OCI-LY1 (cell line): Measurements from ENCODE around the gene TIMM9.
A peak's percentile ranks its signal among the peaks of the same experiment; 100 is the strongest.
"Not testable (repeated sequence)": the region's sequence is repeated elsewhere in the genome, so short reads cannot be mapped to it uniquely, and the experiment has no call there.

Source experiments
- H2AFZ ChIP-seq: fragments of 200-600 bp; sonication (generic), shearing (Covaris generic); 2 replicates; pipeline ENCODE4 v1.6.0; 2014; ENCODE audit warnings: antibody characterized with exemption, mild to moderate bottlenecking, low read length
- H3F3A ChIP-seq: fragments of 200-600 bp; sonication (generic), shearing (Covaris generic); 2 replicates; pipeline ENCODE4 v1.6.0; 2014; ENCODE audit warnings: mild to moderate bottlenecking, antibody characterized with exemption, low read length, moderate library complexity; ENCODE audit not compliant: insufficient read depth
- H3K27ac ChIP-seq: fragments of 200-600 bp; sonication (generic); 2 replicates; pipeline ENCODE4 v1.5.1; 2014; ENCODE audit warnings: low read length, mixed run types, mild to moderate bottlenecking, low read depth; ENCODE audit not compliant: poor library complexity, severe bottlenecking
- H3K27me3 ChIP-seq: fragments of 200-600 bp; sonication (generic); 2 replicates; pipeline ENCODE4 v1.6.0; 2014; ENCODE audit warnings: antibody characterized with exemption, mild to moderate bottlenecking, low read length, moderate library complexity; ENCODE audit not compliant: insufficient read depth
- H3K36me3 ChIP-seq: fragments of 200-600 bp; sonication (generic); 2 replicates; pipeline ENCODE4 v1.6.1; 2014; ENCODE audit warnings: mild to moderate bottlenecking, antibody characterized with exemption, low read length, moderate library complexity, mixed read lengths; ENCODE audit not compliant: insufficient read depth
- H3K4me1 ChIP-seq: fragments of 200-600 bp; sonication (generic); 2 replicates; pipeline ENCODE4 v1.5.1; 2014; ENCODE audit warnings: mild to moderate bottlenecking, low read length, moderate library complexity; ENCODE audit not compliant: insufficient read depth, severe bottlenecking
- H3K4me2 ChIP-seq: fragments of 200-600 bp; sonication (generic), shearing (Covaris generic); 2 replicates; pipeline ENCODE4 v1.6.1; 2014; ENCODE audit warnings: low read length
- H3K4me3 ChIP-seq: fragments of 200-600 bp; sonication (generic); 2 replicates; pipeline ENCODE4 v1.5.1; 2014; ENCODE audit warnings: low read length, low read depth, mild to moderate bottlenecking, mixed read lengths; ENCODE audit not compliant: poor library complexity, severe bottlenecking
- H3K79me2 ChIP-seq: fragments of 200-600 bp; shearing (Covaris generic); 2 replicates; pipeline ENCODE4 v1.6.1; 2016; ENCODE audit warnings: mixed run types, low read length, mixed read lengths; ENCODE audit not compliant: insufficient read depth
- H3K9ac ChIP-seq: fragments of 200-600 bp; sonication (generic), shearing (Covaris generic); 2 replicates; pipeline ENCODE4 v1.6.1; 2014; ENCODE audit warnings: mild to moderate bottlenecking, low read length, mixed read lengths
- H3K9me2 ChIP-seq: fragments of 200-600 bp; sonication (generic), shearing (Covaris generic); 2 replicates; pipeline ENCODE4 v1.6.1; 2014; ENCODE audit warnings: low read depth, mild to moderate bottlenecking, low read length, mixed read lengths
- H3K9me3 ChIP-seq: fragments of 200-600 bp; shearing (Covaris generic); 2 replicates; pipeline ENCODE4 v1.6.1; 2014; ENCODE audit warnings: low read length, mixed read lengths
- H4K20me1 ChIP-seq: fragments of 200-600 bp; sonication (generic), shearing (Covaris generic); 2 replicates; pipeline ENCODE4 v1.6.0; 2016; ENCODE audit warnings: mild to moderate bottlenecking, low read length; ENCODE audit not compliant: insufficient read depth
- EZH2 ChIP-seq: fragments of 200-600 bp; sonication (generic), shearing (Covaris generic); IDR thresholded peaks from 2 replicates; pipeline ENCODE4 v1.8.0; 2017; ENCODE audit warnings: borderline replicate concordance, mixed run types, mild to moderate bottlenecking, antibody characterized with exemption, low read length, moderate library complexity, mixed read lengths
- TF ChIP-seq, protein P1 (sequence below): fragments of 200-600 bp; sonication (generic), shearing (Covaris generic); IDR thresholded peaks from 2 replicates; pipeline ENCODE4 v1.5.1; 2017; ENCODE audit warnings: mild to moderate bottlenecking, antibody characterized with exemption, low read length, moderate library complexity, mixed read lengths

TIMM9 gene

DNA sequence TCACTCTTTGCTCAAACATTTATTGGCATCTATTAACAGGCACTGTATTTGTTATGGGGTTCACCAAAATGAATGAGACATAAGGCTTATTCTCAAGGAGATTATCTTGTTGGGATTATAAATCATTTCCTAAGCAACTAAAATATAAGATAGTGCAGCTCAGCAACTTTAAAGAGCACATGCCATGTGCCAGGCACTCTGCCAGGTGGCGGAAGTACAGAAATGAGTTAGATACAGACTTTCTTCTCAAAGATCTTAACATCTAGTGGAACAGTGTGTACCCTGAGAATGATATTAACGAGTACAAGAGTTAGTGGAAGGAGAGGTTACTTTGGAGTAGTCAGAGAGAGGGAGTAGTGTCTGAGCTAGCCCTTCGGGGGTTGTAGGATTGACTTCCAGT lies 60.0 kb downstream of the TIMM9 start:
- no peak overlapping the region for H3K4me2 ChIP-seq
- no peaks in the 10 kb centered on the region for H3K4me1 ChIP-seq
- TF ChIP-seq EZH2, result no peak
- TF ChIP-seq, protein P1, sequence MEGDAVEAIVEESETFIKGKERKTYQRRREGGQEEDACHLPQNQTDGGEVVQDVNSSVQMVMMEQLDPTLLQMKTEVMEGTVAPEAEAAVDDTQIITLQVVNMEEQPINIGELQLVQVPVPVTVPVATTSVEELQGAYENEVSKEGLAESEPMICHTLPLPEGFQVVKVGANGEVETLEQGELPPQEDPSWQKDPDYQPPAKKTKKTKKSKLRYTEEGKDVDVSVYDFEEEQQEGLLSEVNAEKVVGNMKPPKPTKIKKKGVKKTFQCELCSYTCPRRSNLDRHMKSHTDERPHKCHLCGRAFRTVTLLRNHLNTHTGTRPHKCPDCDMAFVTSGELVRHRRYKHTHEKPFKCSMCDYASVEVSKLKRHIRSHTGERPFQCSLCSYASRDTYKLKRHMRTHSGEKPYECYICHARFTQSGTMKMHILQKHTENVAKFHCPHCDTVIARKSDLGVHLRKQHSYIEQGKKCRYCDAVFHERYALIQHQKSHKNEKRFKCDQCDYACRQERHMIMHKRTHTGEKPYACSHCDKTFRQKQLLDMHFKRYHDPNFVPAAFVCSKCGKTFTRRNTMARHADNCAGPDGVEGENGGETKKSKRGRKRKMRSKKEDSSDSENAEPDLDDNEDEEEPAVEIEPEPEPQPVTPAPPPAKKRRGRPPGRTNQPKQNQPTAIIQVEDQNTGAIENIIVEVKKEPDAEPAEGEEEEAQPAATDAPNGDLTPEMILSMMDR, result no peak
- no peaks in the 10 kb centered on the region for H3K9me2 ChIP-seq
- no peak overlapping the region for H3K27ac ChIP-seq
- no peaks in the 10 kb centered on the region for H4K20me1 ChIP-seq
- H3K36me3 ChIP-seq, result peaks cover 81% of the 10 kb centered on the region
- H3K79me2 ChIP-seq, result no peaks in the 10 kb centered on the region
- H3K27me3 ChIP-seq, result no peaks in the 10 kb centered on the region
- H3K9me3 ChIP-seq, result no peaks in the 10 kb centered on the region
- no peak overlapping the region for H3K4me3 ChIP-seq
- no peak overlapping the region for H3K9ac ChIP-seq
- H3F3A ChIP-seq, result no peaks in the 10 kb centered on the region
- H2AFZ ChIP-seq, result no peak overlapping the region

DNA sequence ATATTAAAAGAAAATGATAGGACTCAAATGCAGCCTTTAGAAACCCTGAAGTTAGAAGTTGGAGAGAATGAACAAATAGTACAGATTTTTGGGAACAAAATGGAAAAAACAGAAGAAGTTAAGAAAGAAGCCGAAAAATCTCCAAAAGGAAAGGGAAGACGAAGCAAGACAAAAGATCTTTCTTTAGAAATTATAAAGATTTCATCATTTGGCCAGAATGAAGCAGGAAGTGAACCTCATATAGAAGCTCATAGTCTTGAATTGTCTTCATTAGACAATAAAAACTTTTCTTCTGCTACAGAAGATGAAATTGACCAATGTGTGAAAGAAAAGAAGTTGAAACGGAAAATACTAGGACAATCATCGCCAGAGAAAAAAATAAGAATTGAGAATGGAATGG lies 63.0 kb downstream of the TIMM9 start:
- Histone ChIP-seq H3F3A (no peaks in the 10 kb centered on the region), H3K27me3 (no peaks in the 10 kb centered on the region), H3K4me2 (no peak overlapping the region), H4K20me1 (no peaks in the 10 kb centered on the region), H3K9ac (no peak overlapping the region), H3K4me3 (no peak overlapping the region), H3K9me3 (no peaks in the 10 kb centered on the region), H3K4me1 (no peaks in the 10 kb centered on the region), H3K79me2 (no peaks in the 10 kb centered on the region), H3K27ac (no peak overlapping the region), H3K9me2 (no peaks in the 10 kb centered on the region), H3K36me3 (peaks cover 76% of the 10 kb centered on the region), H2AFZ (no peak overlapping the region)
- no peak for TF ChIP-seq EZH2
- TF ChIP-seq, protein P1, result no peak

DNA sequence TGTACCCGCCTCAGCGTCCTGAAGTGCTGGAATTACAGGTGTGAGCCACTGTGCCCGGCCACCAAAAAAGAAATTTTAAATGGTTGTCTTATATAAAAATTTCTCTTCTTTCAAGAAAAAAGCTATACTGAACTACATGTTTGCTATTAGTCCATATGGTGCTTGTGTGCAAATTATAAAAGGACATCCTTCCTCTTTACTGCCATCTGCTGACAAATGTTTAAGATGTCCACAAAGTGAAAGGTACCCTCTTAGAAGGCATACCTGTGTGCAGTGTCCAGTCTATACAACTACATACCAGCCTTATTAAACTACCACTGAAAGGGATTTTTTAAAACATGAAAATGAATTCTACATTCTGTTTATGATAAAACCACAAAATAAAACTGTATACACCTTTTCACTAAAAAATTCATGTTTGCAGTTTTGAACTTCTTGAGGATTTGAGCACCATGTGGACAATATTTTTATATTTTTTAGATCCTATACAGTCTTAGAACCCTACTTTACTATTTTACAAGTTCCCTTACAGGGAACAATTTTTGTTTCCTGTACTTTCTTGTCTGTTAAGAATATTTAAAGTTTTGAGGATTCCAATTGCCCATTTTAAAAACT lies 64.4 kb downstream of the TIMM9 start:
- Histone ChIP-seq H2AFZ (no peak overlapping the region), H3K27me3 (no peaks in the 10 kb centered on the region), H3K4me2 (no peak overlapping the region), H3K27ac (no peak overlapping the region), H3K36me3 (peaks cover 72% of the 10 kb centered on the region), H4K20me1 (no peaks in the 10 kb centered on the region), H3K79me2 (no peaks in the 10 kb centered on the region), H3K4me3 (no peak overlapping the region), H3F3A (no peaks in the 10 kb centered on the region), H3K9me3 (no peaks in the 10 kb centered on the region), H3K9ac (no peak overlapping the region), H3K4me1 (no peaks in the 10 kb centered on the region), H3K9me2 (no peaks in the 10 kb centered on the region)
- TF ChIP-seq, protein P1, result peak; percentile 52
- no peak for TF ChIP-seq EZH2

DNA sequence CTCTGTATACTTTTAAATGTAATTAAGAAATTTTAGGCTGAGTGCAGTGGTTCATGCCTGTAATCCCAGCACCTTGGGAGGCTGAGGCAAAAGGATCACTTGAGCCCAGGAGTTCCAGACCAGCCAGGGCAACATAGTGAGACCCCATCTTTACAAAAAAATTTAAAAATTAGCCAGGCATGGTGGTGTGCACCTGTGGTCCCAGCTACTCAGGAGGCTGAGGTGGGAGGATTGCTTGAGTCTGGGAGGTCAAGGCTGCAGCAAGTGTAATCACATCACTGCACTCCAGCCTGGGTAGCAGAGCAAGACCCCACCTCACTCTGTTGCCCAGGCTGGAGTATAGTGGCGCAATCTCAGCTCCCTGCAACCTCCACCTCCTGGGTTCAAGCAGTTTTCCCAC lies 65.1 kb downstream of the TIMM9 start:
- H3K4me1 ChIP-seq, H3K79me2 ChIP-seq, H3K4me3 ChIP-seq, H3F3A ChIP-seq, H3K27me3 ChIP-seq, H3K9me3 ChIP-seq, H3K9ac ChIP-seq, H4K20me1 ChIP-seq, H3K9me2 ChIP-seq, H3K27ac ChIP-seq, H3K4me2 ChIP-seq, H2AFZ ChIP-seq: not testable (repeated sequence)
- H3K36me3 ChIP-seq, result peaks cover 67% of the 10 kb centered on the region
